GM19328 (cell line): Measurements from ENCODE around the gene NEK9.
"Not testable (repeated sequence)": the region's sequence is repeated elsewhere in the genome, so short reads cannot be mapped to it uniquely, and the experiment has no call there.

Experiments
- ATAC-seq: cut with Tn5 transposase; IDR thresholded peaks from one replicate; pipeline ENCODE4 v1.9.1; 2021; ENCODE audit warnings: mild to moderate bottlenecking, moderate library complexity; ENCODE audit not compliant: unreplicated experiment

Gene NEK9

GRCh38 chr14:75147423-75148071 is 20.7 kb upstream of the NEK9 start:
- ATAC-seq = no peak

- ATAC-seq = no peak
These were observed 18.1 kb upstream of the NEK9 start for GRCh38 chr14:75144944-75145343.

- no peak for ATAC-seq
These were observed 17.1 kb upstream of the NEK9 start for GRCh38 chr14:75143761-75144527.

- no peak for ATAC-seq
These were observed 15.6 kb upstream of the NEK9 start for GRCh38 chr14:75142494-75142893.

GRCh38 chr14:75141967-75142366 is 15.1 kb upstream of the NEK9 start:
- ATAC-seq = no peak

GRCh38 chr14:75141062-75141461 is 14.2 kb upstream of the NEK9 start:
- ATAC-seq = no peak

GRCh38 chr14:75140620-75141019 is 13.8 kb upstream of the NEK9 start:
- ATAC-seq = no peak

GRCh38 chr14:75139185-75139584 is 12.3 kb upstream of the NEK9 start:
- no peak for ATAC-seq

GRCh38 chr14:75138492-75138891 is 11.6 kb upstream of the NEK9 start:
- no peak for ATAC-seq

- no peak for ATAC-seq
These were observed 7.8 kb upstream of the NEK9 start for GRCh38 chr14:75134644-75135043.

GRCh38 chr14:75133597-75133996 is 6.7 kb upstream of the NEK9 start:
- ATAC-seq = no peak

- no peak for ATAC-seq
These were observed 5.7 kb upstream of the NEK9 start for GRCh38 chr14:75132382-75133086.

GRCh38 chr14:75128596-75128990 is 1.7 kb upstream of the NEK9 start:
- no peak for ATAC-seq

GRCh38 chr14:75127903-75128595 is 1.2 kb upstream of the NEK9 start:
- no peak for ATAC-seq

GRCh38 chr14:75127474-75127820 is 599 bp upstream of the NEK9 start:
- ATAC-seq = not testable (repeated sequence)

GRCh38 chr14:75126121-75126544 is 715 bp downstream of the NEK9 start:
- no peak for ATAC-seq

GRCh38 chr14:75125617-75126016 is 1.2 kb downstream of the NEK9 start:
- ATAC-seq = no peak

GRCh38 chr14:75123991-75124390 is 2.9 kb downstream of the NEK9 start:
- no peak for ATAC-seq

GRCh38 chr14:75121552-75121951 is 5.3 kb downstream of the NEK9 start:
- no peak for ATAC-seq

- no peak for ATAC-seq
These were observed 6.1 kb downstream of the NEK9 start for GRCh38 chr14:75120541-75121291.

- ATAC-seq = no peak
These were observed 7.8 kb downstream of the NEK9 start for GRCh38 chr14:75119056-75119455.
